HG02588 (cell line): Measurements from ENCODE around the gene MYO1D.

Experiments used
- ATAC-seq: cut with Tn5 transposase; IDR thresholded peaks from one replicate; pipeline ENCODE4 v1.9.1; 2021; ENCODE audit warnings: mild to moderate bottlenecking, moderate library complexity; ENCODE audit not compliant: unreplicated experiment

The MYO1D gene

DNA sequence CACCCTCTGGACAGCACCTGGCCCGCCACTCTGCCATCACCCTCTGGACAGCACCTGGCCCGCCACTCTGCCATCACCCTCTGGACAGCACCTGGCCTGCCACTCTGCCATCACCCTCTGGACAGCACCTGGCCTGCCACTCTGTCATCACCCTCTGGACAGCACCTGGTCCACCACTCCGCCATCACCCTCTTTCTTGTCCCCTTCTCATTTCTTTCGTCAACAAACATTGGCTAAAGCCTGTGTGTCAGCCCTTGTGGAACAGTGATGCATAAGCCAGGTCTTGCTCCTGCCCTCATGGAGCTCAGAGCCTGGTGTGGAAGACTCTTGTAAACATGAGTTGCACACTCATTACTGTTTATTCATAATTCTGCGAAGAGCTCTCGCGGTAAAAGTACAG, 358.9 kb downstream of the MYO1D start:
- ATAC-seq = no peak

DNA sequence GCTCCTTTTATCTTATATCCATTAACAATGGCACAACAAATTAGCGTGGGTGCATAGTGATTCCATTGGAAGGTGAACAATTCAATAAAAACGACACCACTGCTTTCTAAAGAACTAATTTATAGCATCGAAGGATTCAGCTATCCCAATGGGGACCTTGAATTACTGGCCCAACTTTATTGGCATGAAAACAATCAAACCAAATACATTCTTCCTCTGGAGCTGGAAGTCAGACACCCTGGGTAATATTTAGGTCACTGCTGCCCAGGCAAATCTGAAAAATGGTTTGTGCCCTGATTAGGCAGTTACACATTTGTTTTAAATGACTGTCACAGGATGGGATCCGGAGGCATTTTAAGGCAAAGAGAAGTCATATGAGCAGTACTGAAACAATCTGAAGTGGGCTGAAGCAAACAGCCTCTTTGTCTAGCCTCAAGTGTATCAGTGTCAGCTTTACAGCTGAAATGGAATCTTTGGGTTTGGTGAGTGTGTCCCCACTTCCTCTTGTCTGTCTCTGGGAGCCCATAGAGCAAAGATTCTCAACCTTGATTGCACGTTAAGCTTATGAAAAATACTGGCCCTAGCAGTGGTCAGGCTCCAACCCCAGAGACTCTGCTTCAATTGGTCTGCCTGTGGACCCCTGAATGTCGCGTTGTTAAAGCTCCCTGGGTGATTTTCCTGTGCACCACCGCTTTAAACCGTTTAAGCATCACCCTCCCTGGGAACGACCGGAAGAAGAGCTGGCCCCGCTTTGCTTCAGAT, 359.8 kb downstream of the MYO1D start:
- no peak for ATAC-seq

DNA sequence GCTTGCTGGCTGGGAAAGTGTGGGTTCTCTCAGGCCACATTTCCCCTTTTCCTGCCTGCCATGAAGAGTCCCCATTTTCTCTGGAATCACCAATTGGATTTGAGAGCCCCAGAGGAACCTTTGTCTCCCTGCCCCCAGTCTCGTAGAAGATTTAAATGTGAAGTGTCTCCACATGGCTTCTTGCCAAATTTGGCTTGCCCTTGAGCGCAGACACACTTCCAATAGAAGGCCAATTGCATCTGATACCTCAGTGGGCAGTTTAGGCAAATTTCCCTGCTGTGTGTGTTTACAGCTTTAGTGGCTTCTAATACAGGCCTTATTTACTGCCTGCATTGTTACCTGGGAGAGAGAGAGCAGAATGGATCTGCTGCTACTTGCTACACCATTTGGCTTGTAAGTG, 360.5 kb downstream of the MYO1D start:
- ATAC-seq = no peak

DNA sequence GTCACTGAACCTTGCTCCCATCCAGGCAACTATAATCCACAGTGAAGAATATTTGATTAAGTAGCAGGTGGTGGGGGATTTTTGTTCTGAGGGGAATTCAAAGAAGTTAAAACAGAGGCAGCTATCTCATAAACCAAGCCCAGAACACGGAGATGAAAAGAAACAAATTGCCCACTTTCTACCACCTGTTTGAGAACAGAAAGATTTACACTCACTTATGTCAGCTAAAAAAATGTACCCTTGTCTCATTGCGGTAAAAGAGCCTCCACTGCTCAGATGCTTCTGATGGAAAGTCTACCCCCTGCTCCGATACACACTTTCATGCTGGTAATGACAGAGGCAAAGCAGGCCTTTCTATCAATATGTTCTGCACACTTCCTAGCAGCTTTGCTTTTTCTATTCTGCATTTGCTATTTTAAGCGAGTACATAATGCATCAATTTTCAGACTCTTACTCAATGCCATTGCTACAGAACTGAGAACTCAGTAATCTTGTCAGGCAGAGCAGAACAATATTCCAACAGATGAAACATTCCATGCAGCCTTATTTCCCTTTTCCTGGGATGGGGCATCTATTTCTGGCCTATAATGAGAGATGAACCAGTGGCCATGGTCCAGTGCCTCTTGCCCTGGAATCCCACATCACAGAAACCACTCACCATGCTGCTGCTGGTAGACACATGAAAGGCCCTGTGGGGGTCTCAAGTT, 361.1 kb downstream of the MYO1D start:
- peak; percentile 33 for ATAC-seq

DNA sequence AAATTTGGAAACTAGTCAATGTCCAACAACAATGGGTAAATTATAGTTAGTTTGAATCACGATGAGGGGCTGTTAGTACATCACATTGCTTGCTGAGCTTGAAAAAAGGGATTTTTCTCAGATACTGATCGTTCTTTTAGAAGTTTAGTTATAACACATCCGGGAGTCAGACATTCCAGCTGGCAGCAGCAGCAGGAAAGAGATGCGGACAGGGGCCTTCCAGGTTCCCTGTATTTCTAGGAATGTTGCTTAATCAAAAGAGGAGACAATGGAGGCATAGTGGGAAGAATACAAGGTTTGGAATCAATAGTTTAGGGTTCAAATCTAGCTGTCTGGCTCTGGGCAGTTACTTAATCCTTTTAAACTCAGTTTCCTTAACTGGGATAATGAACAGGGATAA, 362.3 kb downstream of the MYO1D start:
- no peak for ATAC-seq

DNA sequence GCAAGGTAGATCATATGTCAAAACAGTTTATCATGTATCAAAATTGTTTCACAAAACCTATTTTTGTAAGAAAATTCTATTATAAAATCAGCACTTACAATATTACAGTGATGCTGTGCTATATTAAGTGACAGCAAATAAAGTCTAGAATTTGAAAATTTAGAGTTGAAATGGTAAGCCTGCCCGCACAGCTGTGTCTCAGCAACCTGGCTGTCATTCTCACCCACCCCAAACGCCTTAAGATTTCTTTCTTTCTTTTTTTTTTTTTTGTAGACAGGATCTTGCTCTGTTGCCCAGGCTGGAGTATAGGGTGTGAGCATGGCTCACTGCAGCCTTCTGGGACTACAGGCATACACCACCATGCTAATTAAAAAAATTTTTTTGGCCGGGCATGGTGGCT, 363.3 kb downstream of the MYO1D start:
- no peak for ATAC-seq

DNA sequence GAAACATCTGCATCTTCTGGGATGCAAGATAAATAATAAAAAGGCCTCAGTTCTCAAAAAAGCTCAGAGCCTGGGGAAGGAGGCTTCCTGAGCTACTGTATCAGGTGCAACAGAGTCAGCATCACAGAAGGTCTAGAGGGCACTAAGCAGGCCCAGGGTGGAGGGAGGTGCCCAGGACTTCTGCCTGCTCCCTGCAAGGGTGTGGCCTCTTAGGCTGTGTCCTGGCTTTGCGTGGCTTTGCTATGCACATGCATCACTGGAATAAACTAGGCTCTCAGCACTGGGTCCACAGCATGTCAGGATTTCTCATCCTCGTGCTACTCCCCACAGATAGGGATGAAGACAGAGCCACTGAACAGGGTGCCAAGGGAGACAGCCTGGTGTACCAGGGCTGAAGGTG, 364.6 kb downstream of the MYO1D start:
- ATAC-seq = no peak

DNA sequence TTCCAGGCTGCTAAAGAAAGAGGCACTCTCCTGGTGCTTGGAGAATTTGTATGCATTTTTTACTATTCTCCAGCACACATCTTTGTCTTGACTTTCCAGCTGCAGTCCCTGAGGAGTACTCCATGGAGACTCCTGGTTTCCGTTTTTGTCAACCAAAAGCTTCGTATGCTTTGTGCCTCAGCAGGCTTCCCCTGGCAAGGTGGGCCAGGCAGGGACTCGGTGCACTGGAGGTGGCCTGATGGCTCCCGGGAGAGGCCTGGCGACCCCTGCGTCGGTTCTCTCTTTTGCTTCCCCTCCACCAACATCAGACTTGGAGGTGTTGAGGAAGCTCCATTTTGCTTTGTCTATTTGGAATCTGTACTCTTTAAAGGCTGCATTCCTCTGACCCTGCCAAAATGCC, 366.5 kb downstream of the MYO1D start:
- ATAC-seq = no peak

DNA sequence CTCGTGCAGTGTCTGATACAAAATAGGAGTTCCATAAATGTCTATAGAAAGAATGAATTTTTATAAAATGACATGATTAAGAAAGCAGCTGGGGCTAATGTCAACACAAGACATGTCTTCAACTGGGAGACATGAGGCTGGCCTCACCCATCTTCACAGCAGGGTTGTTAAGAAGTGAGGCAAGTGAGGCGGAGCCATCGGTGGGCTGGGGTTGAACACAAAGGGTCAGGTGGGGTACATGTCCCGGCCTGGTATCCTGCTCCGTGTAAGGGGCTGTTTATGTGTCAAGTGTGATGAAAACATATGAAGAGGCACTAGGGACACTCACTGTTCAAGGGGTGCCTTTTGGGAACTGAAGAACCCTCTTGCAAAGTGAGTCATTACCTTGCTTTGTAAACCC, 368.0 kb downstream of the MYO1D start:
- ATAC-seq = no peak

DNA sequence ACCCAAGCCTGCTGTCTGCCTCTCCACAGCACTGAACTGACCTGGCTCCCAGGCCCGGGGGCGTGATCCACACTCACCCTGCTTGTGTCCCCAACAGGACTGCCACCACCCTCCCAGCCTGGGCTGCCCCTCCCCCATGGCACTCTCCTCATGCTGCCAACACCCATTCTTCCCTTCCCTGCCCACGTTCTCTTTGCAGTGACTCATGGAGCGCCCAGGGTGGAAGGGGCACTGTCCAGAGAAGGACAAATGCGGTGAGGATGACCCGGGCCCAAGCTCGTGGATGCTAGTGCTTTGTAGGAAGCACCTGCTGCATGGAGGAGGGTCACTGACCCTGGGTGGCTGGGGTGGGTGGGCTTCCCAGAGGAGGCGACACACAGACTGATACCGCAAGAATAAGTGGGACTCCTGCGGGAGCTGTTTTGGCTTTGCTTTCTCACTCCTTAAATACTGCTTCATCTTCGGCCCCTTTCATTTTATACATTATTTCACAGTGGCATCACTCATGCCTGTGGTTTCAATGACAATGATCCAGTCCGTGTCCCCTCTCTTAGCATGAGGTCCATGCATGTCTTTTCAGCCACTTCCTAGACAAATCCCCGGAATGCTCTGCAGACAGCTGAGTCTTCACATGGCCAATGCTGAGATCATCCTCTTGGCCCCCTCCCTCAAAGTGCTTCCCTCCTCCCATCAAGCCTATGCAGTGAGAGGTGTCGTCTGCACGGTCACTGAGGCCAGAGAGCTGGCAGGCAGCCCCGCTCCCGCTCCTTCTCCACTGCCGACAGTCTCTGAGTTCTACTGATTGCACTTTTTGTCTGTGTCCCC, 372.5 kb downstream of the MYO1D start:
- ATAC-seq = no peak

DNA sequence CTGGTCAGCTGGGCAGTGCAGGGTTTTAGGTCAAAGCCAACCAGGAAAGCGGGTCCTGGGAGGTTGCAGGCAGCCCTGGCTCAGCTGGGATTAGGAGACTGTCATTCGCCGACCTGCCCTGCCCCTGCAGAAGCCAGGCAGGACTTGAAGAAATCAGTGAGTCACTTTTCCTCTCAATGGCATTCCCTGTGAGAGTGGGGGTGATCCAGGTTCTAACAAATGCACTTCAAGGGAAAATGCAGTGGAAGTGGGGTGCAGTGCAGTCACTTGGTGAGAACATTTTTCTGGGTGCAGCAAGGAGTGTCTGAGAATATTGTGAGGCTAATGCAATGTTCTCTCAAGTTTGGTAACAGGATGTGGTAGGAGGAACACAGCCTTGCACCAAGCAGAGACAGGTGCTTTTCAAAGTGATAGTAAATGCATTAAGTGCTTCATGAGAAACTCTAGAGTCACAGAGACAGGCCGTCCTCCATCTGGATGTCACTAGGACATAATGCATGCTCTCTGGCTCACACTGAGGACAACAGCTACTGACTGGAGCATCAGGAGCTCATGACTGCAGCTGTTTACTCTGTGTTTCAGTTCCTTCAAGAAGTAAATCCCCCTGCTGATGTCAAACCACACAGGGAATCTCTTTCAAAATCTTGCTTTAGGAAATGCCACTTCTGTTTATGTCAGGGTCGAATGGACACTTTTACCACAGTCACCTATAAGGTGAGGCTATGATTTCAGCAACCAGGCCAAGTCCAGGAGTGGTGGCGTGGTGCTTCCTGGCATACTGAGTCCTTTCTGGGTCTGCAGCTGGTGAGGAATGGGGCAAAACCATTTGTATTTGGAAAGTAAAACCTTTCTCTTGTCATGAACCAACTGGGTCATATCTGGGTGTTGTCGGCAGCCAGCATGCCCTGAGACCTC, 373.4 kb downstream of the MYO1D start:
- ATAC-seq = peak; percentile 85

DNA sequence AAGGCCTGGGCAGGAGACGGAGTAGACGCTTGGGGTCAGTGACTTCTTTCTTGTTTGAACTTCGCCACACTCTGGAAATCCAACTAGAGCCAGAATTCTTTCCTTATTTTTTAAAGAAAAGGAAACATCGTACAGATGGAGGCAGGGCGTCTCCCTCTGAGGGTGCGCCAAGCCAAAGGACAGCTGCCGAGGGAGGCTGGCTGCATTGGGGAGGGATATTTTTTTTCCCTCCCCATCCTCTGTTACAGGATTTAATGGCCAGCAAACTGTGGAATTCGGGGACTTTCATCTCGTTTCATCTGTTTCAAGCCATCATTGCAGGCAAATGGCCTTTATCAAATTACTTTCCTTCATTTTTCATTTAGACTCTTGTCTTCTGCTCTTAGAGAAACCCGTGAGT, 374.2 kb downstream of the MYO1D start:
- no peak for ATAC-seq

DNA sequence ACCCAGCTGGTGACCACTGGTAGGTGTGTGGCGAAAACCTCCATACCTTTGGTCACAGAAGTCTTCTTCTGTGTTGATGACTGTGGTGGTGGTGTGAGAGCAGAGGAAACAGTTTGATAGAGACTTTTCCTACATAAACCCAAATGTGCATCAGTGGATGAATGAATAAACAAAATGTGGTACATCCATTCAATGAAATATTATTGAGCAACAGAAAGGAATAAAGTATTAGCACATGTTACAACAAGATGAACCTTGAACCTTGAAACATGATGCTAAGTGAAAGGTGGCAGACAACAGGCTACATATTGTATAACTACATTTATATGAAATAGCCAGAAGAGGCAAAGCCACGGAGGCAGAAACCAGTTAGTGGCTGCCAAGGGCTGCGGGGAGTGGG, 374.9 kb downstream of the MYO1D start:
- ATAC-seq = no peak

DNA sequence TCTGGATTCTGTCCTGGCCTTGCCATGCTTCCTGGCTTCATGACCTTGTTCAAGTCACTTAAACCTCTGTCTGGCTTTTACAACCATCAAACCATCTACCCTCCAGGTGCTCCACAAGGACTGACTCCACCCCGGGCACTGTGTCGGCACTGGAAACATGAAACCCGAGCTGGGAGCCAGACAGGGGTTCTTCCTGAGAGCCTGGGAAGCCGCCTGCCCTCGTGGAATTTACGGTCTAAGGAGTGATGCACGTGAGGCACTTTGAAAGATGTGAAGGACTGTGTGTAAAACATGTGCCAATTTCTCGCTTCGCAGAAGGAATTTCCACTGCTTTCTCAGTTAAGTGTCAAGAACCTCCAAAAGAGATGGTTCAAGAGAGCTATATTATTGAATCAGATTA, 378.5 kb downstream of the MYO1D start:
- no peak for ATAC-seq

DNA sequence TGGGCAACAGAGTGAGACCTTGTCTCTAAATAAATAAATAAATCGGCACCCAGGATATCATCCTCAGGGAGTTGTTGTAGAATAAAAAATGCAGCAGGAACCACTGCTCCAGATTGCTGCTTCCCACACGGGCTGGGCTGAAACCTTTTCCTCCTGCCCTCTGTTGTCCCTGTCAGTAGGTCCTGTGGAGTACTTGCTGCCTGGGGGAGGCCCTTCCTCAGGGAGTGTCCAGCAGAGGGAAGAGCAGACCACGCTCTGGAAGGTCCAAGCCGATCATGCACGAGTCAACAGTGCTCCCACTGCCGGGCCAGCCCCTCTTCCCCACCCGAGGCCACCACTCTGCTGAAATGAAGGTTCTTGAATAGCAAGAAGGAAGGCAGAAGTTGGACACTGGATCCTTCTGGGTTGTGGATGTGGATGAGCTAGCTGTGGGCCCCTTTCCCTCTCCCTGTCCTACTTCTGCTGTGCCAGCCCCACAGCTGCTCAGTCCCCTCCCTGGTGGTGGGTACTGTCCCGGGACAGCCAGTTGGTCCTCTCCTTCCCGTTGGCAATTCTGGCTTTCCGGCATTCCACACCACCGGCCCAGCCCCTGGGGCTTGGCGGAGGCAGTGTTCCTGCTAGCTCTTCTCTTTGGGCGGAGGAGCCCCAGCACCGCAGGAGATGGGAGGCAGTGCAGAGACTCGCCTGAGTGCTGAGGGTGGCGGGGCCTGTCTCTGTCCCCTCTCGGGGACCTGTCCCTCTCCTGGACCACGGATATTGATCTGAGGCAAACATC, 379.3 kb downstream of the MYO1D start:
- no peak for ATAC-seq

DNA sequence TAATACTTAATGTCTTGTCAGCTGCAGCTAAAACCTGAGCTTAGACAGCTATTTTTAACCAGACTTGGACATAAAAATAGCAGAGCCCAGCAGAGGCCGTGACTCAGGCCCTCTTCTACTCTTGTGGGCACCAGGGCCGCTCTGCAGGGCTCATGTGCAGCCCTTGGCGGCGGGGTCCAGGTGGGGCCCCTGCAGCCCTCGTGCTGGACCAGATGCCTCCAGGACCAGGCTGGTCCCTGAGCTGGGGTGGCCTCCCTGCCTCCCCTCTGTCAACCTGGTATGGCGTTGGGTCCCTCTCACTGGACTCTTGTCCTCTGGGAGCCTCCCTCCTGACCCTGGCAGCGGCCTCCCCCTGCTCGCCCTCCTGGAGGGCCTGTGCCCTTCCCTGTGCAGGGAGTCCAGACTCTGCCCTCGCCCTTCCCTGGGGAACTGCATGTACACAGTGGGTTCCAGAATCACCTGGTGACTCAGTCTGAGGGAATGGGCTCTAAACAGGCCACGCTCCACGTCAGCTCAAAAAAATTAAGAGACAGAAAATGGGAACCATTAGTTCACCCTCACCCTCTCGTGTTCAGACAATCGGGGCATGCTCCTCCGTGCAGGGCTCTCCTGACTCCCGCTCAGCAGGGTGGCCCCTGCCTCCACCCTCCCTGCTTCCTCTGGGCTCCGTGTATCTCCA, 380.4 kb downstream of the MYO1D start:
- ATAC-seq = no peak

DNA sequence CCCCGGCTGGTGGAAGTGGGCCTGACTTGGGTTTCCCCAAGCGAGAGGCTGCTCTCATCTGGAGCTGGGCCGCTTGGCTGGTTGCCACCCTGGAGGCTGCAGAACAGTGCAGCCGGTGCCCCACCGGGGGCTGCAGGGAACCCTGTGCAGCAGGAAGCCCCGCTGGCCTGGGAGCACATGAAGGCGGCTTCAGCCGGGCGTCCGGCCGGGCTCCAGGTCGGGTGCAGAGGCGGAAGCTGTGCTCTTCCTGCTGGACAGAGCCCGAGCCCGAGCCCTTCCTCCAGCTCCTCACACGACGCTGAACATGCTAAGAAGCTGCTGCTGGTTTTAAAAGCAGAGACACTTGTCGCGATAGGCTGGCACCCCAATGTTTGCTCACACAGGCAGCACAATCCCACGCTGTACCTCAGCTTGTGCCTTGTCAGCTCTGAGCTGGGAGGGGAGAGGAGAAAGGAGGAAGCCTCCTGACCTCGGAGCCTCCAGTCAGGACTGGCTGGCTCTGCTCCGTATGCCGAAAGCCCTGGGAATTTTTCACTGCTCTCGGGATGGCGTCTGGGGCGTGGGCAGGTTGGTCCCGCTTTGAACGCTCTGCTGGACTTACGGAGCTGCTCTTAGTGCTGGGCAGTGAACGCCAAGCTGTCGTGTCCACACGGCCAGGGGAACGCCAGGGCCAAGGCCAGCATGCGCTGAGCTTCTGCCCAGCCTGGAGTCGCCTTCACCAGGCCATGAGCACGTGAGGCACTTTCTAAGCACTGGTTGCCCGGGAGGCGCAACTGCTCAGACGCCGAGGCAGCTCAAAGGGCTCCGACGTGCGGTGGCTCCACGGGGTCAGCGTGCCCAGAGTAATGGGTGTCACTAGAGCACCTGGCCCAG, 381.3 kb downstream of the MYO1D start:
- ATAC-seq = no peak

DNA sequence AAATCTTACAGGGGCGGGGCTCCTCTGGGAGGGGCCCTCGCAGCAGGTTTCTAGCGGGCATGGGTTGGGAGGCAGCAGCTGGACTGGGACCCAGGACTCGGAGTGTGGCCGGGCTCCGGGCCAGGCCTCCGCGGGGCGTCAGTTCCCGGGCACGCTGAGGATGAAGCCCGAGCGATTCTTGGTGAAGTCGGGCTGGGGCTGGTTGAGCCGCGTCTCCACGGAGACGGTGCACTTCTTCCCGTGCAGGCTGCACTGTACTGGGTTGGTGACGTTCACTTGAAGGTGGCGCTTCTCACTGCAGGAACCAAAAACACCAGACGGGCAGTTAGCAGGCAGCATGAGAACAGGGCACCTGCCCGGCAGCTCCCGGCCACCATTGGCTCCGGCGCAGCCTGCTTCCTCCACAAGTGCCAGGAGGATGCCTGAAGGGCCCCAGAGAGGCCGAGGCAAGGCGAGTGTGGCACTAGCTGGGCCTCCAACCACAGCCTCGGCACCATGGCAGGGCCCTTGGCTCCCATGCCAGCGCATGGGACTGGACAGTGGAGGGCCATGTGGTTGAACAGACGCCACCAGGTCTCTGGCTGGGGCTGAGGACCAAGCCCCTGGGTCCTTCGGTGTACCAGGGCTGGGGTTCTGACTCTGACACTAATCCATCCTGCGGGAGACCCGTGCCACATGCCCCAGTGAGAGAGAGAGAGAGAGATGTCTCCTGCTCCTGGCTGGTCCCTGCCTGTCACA, 382.1 kb downstream of the MYO1D start:
- ATAC-seq = no peak
